Occipital lobe (tissue), 2 donors: ENCODE measurements around the gene CTXND1. TPM values are rescaled to one million over a fixed set of nuclear protein-coding genes. Genes with fewer than 3 reads are reported as not detected.

Experiments
- DNase-seq: peaks from one replicate; lab custom pipeline; 2025; lab: John Stamatoyannopoulos, UW
- total RNA-seq: library from RNA; depleted of rRNA; stranded (reverse); fragments of >200 nt; gene quantifications from one replicate; pipeline ENCODE4 v1.2.3, GENCODE V29; 2014

CTXND1 gene
- total RNA-seq, 1 donor from 2014 or later, result 0.31 TPM

DNA sequence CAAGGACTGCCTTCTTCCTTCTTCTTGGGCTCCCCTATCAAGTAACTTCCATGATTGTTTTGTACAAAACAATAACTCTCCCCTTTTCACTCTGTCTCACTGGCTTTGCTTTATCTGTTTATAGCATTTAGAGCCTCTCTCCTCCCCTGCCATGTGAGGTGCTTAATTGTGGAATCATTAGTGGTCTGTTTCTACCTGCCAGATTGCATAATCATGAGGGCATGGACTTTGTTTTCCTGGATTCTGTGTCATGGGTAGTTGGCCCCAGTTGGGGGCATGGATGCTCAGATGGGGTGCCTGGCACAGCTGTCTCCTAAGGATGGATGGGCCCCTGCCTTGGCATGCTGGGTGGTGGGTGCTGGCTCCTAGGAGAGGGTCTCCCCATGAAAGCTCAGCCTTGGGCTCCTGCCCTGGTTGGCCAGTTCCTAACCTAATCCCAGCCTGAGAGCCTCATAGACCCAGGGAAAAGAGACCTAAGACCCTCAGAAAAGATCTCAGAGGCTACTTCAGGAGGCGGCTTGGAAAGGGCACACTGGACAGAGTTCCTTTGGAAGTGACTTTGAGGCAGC lies 8.0 kb upstream of the CTXND1 start:
- no peak for DNase-seq

DNA sequence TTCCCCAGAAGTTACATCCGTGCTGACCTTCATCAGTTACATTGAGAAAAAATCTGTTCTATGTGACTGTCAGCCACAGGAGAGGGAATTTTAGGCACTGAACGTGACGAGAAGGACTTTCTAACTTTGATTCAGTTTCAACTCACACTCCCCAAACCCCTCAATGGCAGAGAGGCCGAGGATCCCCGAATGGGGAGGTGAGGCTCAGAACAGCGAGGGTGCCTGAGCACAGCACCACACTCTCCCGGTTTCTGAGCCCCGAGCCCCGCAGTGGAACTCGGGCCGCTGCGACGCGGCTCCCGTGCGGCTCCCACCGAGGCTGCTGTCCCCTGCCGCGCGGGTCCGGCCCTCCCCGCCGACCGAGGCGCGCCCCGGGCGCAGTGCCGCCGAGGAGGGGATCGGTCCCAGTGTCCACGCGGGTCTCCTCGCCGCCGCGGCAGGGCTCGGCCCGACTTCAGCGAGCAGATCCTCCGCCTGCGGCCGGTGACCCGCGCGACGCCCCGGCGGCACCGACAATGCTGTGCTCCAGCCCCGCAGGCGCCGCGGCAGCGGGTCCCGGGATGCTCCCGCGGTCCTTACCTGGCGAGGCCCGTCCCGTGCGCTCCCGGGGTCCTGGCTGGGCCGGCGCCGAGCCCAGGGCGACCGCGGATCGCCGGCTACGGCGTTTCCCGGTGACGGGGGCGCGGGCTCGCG lies 439 bp downstream of the CTXND1 start:
- no peak for DNase-seq

DNA sequence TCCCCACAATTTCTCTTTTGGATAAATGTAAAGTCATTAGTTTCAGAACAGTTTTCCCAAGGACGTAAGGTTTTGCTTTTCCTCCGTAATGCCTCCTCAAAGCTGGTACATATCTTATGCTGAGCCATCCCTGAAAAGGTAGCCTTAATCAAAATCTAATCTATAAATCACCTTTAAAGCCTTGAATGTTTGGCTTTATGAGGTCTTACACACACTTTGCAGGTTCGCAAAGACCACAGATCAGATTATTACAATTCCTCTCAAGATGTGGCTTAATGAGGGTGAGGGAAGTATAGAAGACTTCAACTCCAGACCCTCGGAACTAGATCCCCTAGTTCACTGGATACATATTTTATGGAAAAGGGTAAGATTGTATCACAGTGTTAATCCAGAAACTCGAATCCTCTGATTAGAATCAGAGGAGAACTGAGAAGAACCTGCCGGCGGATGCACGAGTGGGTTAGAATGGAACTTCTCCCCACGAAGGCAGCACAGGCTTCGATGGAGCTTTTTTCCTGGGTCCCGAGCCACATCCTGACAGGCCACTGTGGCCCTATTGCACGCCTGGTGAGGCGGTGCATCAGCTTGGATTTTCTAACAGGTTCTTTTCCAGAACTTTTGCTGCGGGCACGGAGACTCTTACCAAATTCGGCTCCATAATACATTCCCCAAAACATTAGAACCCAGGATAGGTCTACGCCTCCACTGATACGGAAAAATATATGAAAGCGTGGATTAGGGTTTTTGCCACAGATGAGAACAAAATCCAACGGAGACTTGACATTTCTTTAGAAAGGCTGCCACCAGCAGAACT lies 1.2 kb downstream of the CTXND1 start:
- DNase-seq, result no peak

DNA sequence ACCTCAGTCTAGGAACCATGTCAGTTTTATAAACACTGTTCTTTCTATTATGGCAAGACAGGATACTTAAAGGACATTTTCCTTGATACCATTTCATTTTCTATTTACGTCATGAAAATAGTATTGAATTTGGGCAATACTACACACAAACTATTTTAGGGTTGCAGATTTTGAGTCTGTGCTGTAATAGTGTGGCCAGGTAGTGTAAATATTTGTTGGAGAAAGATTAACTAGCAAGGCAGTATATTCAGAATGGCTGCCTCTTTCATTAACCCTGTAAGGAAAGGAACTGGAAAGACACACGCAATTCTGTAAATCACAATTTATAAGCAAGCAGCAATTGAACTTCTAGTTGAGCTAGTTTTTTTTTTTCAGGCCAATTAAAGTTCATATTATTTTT lies 2.0 kb downstream of the CTXND1 start:
- DNase-seq, result no peak

DNA sequence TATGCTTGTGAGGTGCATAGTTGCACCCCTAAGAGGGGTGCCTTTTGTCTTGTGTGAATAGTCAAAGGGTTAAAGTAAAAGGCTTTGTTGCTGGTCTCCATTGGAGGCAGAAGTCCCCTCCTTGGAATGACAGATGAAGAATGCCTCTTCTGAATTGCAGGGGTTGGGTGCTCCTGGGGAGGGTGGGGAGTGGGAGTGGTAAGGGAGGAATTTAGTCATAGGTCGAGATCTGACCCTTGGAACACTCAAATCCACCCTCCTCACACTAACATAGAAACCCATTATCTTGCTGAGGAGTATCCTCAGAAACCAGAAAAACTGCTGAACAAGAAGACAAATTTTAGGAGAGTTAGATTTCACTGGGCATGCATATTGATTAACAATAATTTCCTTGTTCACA lies 4.7 kb downstream of the CTXND1 start:
- no peak for DNase-seq

DNA sequence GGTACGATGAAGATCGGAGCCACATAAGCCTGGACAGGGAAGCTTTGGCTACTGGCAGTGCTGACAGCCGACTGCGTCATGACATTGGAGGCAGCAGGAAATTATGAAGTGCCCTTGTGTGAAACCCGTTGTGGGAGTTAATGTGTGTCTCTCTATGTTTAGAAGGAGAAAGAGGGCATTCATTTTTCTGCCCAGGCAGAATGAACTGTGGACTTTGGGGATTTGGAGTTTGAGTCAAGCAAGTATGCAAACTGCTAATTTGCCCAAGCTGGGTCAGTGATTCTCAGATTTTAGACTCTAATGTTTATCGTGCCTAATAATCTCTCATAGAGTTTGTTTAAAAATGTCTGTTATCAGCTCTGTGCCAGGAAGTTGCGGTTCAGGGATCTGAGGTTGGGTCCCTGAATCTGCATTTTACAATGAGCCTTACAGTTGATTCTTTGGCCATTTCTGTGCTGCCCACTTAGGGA lies 5.6 kb downstream of the CTXND1 start:
- DNase-seq, result no peak

DNA sequence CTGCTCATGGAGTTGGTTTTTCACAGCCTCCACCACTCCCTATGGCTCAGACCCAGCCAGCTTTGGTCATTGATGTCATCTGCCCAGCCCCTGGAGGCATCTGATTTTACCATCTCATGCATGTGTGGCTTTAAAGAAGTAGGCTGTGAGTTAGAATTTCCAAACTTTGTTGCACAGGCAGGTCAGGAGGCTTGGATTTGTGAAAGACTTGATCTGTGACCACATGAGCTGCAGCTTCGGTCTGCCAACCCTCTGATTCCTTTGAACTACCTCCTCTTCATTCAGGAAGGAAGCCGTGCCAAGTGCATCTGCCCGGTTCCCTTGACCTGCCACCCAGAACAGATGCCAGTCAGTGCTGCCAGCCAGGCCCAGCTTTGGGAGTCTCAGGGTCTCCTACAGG lies 9.2 kb downstream of the CTXND1 start:
- DNase-seq, result no peak

DNA sequence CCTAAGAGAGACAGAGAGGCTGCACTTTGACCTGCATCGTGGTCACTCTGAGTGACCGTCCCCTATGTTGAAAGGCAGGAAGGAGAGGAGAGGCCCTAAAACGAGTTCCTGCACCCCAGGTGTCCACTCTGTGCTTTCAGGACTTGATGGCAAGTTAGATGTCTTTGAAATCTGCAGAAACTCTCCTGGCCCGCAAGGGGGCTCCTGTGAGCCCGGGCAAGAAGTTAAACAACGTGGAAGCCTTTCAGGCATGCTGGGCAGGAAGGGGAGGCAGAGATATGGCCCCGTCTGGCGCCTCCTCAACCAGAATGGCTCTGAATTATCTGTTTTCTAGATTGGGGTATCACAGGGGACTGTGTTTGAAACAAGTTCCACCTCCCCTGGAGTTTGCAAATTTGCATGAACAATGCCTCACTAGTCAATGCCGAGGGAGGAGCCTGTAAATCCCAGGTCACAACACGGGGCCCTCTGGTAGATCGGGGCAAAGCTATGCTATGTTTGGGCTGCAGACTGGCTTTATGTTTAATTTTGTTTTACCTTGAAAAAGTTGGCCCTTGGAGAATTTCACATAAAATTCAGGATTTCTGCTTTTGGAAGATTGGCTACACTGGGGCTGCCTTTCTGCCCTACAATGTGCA lies 9.8 kb downstream of the CTXND1 start:
- DNase-seq, result no peak

DNA sequence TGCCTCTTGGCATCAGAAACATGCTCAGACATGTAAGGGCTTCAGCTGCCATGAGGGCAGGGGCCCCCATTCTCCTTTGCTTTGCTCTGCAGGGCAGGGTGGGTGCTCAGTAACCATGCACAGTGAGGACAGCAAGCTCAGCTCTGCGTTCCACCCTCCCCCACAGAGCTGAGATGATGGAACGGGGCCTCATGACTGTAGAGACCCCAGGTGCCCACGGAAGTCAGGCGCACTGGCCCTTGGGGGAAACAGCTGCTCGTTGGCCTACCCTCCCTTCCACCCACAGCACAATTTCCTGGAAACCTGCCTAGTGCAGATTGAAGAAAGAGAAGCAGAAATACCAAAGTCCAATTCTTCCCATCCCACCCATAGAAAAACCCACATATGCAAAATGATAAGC lies 10.5 kb downstream of the CTXND1 start:
- DNase-seq, result no peak

DNA sequence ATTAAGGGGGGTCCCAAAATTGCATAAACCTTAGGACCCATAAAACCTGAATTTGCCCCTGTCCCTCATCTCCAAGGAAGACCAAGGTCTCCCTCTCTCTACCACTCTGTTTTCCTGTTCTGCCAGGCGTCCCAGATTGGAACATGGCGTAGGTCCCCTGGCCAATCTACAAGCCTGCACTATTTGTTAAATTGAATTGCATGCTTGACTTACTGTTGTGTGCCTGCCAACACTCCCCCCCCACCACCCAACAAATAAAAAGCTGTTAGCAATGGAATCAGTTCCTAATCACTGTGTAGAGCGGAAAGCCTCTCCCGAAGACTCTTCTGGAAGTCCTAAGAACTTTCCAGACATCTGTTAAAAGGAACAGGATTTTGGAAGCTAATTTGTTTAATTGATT lies 11.7 kb downstream of the CTXND1 start:
- DNase-seq, result no peak

DNA sequence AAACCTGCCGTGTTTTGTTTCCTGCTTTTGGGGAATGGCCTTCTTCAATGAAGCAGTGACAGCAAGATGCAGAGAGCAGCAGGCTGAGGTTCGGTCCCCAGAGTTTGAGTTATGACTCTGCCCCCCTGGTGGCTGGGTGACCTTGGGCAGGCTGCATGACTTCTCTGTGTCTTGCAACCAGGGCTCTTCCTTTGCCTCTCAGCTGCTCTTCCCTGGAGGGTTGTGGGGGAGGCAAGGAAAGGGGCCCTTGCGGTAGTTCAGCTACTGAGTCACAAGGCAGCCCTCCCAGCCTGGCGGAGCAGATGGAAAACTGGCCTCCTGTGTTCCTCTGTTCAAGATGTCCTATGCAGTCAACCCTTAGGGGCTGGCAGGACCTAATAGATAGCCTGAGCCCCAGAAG lies 17.1 kb downstream of the CTXND1 start:
- no peak for DNase-seq

DNA sequence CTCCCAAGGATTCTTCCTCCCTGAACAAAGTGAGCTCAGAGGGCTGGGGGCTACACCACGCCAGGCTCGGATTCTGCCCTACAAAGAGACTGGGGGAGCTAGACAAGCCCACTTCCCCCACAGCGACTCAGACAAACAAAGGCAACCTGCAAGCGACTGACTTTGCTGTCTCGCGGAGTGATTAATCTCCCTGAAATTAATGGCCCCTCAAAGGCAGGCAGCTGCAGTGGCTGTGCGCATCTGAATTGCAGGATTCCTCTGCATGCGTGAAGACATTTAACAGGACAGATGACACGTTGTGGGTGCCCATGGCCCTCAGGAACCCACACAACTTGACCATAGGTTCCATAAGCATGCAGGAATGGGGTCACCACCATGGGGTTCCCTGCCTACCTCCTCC lies 18.4 kb downstream of the CTXND1 start:
- no peak for DNase-seq

DNA sequence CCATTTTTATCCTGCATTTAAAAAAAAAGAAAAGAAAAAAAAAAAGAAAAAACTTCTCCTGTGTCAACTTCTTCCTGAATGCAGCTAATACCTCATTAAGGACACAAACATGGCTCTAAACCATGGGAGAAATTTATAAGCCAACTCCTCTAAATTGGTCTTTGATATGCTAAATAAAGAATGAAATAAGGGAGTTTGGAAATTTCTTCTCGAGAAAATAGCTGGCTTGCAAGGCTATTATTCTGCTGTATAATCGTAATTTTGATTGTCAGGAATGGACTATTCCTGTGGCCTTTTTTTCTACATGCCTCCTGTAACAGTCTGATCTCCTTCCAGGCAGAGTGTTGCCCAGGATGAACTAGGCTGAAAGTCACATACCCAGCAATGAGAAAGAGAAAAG lies 20.6 kb downstream of the CTXND1 start:
- no peak for DNase-seq

DNA sequence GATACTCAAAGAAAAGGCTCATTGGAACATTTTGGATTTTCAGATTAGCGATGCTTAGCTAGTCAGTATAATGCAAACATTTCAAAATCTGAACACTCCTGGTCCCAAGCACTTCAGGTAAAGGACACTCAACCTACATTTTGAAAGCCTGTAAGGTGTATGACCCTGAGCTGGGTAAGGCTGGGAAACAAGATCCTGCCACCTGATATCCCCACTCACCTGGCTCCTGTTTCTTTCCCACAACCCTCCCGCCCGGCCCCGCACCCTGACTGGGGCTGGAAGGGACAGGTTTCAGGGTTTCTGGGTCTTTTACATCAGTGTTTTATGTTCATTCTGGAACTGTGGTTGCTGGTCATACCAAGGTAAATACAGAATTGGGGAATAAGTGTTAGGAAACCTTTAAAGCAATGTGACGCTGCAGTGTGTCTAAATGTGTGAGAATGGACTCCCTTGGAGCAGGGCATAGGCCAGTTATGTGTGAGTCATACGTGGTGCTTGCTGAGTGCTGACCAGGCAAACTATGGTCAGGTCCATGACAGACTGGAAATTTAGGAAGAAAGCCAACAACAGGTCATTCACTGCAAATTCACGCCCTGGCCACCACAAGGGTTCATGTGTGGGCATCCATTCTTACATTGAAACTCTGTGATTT lies 22.9 kb downstream of the CTXND1 start:
- DNase-seq, result no peak

DNA sequence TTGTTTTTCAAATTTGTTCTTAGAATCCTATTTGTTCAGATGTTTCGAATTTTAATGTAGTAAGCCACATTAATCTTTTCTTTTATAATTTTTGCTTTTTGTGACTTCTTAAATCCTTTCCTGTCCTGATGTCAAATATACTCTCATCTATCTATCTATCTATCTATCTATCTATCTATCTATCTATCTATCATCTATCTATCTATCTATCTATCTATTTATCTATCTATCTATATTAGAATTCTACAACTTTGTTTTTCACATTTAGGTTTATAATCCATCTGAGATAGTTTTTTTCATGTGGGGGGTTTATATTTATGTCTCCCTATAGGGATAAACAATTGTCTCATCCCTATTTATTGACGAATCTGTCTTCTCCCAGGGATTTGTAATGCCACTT lies 32.1 kb downstream of the CTXND1 start:
- no peak for DNase-seq

DNA sequence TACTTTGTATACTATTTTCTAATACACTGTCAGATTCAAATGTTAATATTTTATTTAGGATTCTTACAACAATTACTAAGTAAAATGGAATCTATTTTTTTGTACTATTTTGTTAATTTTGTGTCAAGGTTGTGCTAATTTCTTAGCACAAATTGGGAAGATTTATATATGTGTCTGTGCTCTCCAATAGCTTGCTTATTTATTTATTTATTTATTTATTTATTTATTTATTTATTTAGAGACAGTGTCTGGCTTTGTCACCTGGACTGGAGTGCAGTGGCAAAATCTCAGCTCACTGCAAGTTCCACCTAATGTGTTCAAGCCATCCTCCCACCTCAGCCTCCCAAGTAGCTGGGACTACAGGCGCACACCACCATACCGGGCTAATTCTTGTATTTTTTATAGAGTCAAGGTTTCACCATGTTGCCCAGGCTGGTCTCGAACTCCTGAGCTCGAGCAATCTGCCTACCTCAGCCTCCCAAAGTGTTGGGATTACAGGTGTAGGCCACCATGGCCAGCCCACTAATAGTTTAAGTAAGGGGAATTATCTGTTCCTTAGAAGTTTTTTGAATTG lies 34.6 kb downstream of the CTXND1 start:
- no peak for DNase-seq

DNA sequence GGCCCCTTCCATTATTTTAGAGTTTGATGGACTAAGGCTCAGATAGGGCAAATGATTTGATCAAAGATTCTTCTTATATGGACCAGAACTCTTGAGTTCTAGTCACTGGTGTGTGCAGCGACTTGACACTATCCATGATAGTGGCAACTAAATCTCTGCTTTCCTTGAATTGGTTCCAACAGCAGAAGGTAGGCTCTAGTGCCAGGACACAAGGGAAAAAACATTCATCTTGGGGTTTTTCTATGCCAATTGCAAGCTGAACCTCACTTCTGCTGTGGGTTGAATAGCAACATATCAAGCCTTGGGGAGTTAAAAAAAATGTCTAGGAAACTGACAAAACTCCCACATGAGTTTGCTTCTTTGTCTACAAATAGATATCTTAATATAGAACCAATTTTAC lies 35.1 kb downstream of the CTXND1 start:
- no peak for DNase-seq

DNA sequence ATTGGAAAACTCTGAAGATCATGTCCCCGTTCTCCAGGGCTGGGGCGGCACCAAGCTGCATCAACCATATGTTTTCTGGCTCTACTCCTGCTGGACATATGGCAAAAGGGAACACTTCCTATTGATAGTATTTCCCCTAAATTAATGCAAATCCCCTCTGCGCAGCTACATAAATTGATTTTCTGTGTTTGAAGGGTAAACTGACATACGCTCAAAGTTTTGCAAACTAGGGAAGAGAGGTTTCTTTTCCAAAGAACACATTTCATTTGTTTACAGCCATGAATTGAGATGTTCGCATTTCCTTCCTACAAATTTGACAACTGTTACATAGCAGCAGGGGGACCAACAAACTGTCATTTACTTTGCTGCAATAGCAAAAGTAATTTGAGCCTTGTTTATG lies 35.9 kb downstream of the CTXND1 start:
- no peak for DNase-seq

DNA sequence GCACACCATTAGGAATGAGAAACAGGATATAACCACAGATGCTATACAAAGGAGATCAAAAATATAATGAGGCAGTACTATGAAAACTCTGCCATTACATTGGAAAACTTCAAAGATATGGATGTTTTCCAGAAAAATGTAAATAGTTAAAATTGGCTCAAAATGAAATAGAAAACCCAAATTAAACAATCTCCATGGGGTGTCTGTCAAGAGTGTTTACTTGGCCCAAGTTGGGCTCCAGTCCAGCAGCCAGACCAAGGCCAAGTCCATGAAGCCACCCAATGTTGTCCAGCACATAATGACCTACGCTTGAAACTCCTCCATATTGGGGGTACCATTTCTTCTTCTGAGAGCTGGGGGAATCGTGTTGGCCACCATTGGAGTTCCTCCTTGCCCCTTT lies 37.1 kb downstream of the CTXND1 start:
- no peak for DNase-seq

DNA sequence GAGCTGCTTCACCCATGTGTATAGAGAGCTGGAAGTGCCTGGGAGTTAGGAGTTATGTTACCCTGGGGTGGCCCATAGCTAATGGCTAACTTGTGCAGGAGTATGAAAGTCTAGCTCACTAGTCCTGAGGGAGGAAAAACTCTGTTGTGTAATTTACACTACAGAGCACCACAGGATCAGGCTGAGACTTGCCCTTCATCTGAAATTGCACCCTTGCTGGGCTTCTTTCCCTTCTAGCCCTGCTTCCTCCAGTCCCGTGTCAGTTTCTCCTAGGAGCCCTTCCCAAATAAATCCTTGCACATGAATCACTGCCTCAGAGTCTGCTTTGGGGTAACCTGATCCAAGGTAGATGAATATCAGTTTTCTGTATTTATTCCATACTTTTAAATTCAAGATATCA lies 40.0 kb downstream of the CTXND1 start:
- no peak for DNase-seq
